SK-N-SH treated with all-trans-retinoic acid at 6 μM for 48 hours (cell line): ENCODE data around the gene ANK3.

ENCODE experiments used
- CREB5 ChIP-seq: fragments of 250-450 bp; sonication (Bioruptor Pico); IDR thresholded peaks from 2 replicates; pipeline ENCODE4 v1.5.1; 2020; ENCODE audit warnings: low read depth, mild to moderate bottlenecking, moderate library complexity
- PATZ1 ChIP-seq: fragments of 250-450 bp; sonication (Bioruptor Pico); IDR thresholded peaks from 2 replicates; pipeline ENCODE4 v1.8.0; 2020; ENCODE audit warnings: mild to moderate bottlenecking, moderate library complexity, borderline replicate concordance
- RARB ChIP-seq: fragments of 250-450 bp; sonication (Bioruptor Pico); IDR thresholded peaks from 2 replicates; pipeline ENCODE4 v1.8.0; 2021; ENCODE audit warnings: mild to moderate bottlenecking, moderate library complexity
- ZFP3 ChIP-seq: fragments of 250-450 bp; sonication (Bioruptor Pico); IDR thresholded peaks from 2 replicates; pipeline ENCODE4 v1.5.0; 2020; ENCODE audit warnings: mild to moderate bottlenecking, moderate library complexity

GRCh38 chr10:60140651-60141632 is 248.7 kb downstream of the ANK3 start:
- TF ChIP-seq ZFP3 (CRISPR knock-in tag) (no peak), CREB5 (CRISPR knock-in tag) (no peak), PATZ1 (CRISPR knock-in tag) (no peak), RARB (CRISPR knock-in tag) (no peak)
